HG02884 (cell line): ENCODE measurements around the gene MRM2.

Experiments
- ATAC-seq: cut with Tn5 transposase; IDR thresholded peaks from one replicate; pipeline ENCODE4 v1.9.1; 2021; ENCODE audit warnings: mild to moderate bottlenecking, moderate library complexity; ENCODE audit not compliant: unreplicated experiment

The MRM2 gene

DNA sequence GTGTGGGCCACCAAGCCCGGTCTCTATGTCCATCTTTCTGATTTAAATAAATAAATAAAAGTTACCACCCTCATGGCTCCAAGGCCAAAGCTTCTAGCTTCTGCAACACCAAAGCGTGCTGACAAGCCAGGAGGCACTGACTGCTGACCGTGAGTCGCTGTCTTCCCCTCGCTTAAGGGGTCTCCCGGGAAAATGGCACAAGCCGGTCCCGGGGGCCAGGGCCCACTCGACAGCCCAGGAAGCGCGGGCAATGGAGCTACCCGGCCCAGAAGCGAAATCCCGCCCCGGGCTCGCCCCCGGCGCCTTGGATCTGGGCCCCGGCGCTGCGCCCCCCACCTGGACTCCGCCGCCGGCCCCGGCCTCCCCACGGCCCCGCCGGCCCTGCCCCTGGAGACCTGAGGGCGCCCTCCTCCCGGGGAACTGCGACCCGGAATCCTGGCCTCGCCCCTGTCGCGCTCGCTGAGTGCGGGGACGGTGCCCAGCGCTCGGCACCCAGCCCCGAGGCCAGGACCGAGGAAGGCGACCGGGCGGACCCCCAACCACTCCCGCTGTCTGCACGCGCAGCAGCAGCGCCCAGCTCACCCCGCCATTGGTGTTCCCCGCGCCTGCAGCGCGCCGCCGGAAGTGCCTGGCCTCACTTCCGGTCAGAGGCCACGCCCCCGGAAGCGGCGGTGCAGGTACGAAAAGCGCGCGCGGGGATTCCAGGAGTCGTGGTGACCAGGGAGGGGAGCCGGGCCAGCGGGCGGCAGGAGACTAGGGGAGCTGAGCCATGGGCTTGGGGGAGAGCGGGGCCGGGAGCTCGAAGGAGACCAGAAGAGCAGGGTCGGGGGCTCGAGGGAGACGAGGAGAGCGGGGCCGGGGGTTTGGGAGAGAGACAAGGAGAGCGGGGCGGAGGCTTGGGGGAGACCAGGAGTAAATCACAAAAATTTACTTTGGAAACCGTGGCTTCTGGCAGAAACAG, at the start of gene MRM2, which contains the start of gene NUDT1:
TSS of gene MRM2 (minus strand) at position 626 of the 961 bp plus-strand sequence. CDS start at position 590, 36 bp downstream.
TSS of gene NUDT1 (plus strand) at position 647 of the 961 bp plus-strand sequence. CDS start 2,349 bp downstream, outside the sequence.
- peak; percentile 41 for ATAC-seq

DNA sequence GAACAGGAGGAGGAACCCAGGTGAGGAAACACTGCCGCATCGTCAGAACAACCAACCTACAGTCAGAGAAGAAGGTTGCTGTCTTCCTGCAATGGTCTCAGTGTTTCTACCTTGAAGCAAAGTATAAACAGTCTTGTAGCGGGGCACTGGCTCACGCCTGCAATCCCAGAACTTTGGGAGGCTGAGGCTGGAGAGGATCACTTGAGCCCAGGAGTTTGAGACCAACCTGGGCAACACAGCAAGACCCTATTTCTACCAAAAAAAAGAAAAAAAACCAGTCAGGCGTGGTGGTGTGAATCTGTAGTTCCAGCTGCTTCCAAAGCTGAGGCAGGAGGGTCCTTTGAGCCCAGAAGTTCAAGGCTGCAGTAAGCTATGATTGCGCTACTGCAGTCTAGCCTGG, 48.9 kb upstream of the MRM2 start:
- no peak for ATAC-seq

DNA sequence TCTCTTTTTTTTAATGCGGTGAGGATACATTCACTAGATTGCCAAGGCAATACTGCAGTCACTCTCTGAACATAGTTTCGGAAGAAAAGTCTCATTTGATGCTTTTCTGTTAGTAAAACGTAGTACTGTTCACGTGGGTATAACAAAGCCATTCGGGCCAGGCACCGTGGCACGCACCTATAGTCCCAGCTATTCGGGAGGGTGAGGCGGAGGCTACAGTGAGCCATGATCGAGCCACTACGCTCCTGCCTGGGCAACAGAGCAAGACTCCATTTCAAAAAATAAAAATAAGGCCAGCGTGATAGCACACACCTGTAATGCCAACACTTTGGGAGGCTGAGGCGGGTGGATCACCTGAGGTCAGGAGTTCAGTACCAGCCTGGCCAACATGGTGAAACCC, 47.6 kb upstream of the MRM2 start:
- ATAC-seq: no peak

DNA sequence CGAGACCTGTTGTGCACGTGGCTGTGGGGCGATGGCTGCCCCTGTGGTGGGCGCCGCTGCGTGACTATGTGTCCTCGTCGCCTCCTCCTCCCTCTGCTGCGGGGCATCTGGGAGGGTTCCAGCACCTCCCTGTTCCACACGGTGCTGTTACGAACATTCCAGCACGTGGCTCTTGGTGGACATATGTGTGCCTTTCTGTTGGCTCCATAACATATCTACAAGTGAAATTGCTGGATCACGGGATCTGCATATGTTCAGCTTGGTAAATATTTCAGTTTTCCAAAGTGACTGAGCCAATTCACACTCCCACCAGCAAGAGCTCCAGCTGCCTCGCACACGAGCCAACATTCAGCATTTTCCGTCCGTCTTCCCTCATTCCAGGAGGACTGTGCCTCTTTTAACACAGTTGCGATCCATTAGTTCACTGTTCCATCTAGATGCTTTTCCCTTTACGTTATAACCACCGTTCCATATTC, 47.1 kb upstream of the MRM2 start:
- ATAC-seq: no peak

DNA sequence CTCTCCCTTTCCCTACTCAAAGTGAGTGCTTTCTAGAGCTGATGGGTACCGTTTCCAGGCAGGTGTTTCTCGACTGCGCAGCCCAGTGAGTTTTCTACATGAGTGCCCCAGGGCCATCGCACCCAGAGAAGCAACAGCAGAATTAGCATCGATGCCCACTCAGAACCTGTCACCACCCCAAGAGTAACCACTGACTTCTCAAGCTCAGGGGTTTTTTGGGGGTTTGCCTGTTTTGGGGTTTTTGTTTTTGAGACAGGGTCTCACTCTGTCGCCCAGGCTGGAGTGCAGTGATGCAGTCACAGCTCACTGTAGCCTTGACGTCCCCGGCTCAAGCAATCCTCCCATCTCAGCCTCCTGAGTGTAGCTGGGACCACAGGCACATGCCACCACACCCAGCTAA, 46.5 kb upstream of the MRM2 start:
- peak; percentile 47 for ATAC-seq

DNA sequence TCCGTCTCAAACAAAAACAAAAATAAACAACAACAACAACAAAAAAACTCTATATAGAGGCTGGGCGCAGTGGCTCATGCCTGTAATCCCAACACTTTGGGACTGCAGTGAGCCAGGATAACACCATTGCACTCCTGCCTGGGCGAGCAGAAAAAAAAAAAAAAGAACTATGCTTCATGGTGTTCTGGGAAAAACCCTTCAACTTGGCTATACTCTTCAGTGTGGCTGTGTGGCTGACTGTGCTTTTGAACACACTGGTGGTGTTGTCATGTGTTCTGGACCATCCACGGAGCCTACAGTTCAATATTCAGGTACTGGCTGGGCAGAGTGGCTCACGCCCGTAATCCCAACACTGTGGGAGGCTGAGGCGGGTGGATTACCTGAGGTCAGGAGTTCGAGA, 45.7 kb upstream of the MRM2 start:
- ATAC-seq: peak; percentile 29

DNA sequence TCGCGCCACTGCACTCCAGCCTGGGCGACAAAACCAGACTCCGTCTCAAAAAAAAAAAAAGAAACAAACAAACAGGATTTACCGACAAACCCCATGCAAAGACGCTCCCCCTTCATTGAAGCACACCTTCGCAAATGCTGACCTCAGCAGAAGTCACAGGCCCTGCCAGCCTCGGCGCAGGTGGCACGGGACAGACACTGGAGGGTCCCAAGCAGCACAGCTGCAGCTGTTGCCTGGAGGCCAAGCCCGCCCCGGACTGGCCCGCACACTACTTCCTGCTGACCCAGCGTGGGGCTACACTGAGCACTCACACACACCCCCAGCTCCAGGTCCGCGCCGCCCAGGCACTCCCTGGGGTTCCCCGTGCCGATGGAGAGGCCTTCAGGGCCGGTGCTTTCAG, 41.1 kb upstream of the MRM2 start:
- no peak for ATAC-seq

DNA sequence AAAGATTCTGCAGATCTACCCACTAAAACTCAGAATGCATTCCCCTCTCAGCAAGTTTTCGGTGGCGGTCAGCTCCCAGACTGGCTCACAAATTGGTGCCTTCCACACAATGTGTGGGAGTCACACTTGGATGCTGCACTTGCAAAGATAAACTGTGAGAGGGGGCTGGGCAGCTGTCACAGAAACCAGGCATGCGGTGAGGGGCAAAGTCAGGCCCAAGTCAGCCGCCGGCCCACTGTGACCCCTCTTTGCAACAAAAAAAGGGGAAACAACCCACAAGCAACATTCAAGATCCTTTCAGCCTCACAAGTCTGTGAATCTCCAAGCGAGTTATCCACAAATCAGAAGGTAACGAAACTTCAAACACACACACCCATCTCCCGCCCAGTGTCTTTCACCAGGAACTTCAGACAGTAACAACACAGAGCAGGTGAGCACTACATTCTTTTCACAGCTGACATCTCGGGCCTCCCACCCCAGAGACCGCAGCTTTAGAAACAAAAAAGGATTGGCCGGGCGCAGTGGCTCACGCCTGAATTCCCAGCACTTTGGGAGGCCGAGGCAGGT, 40.3 kb upstream of the MRM2 start:
- ATAC-seq: no peak

DNA sequence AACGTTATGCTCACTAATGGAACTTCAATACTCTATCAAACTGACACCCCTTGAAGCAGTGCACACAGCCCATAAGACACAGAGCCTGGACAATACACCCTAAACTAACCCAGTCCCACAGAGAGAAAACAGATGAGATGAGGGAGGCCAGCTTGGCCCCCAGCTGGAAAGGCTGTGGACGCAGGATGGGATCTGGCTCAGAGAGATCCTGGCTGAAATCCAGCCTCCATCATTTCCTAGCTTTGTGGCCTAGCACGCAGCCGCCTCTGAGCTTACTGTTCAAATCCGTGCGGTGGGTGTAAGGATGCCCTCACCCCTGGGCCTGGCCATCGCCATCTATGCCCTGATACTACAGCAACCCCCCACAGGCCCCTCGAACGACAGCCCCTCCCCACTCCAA, 39.5 kb upstream of the MRM2 start:
- no peak for ATAC-seq

DNA sequence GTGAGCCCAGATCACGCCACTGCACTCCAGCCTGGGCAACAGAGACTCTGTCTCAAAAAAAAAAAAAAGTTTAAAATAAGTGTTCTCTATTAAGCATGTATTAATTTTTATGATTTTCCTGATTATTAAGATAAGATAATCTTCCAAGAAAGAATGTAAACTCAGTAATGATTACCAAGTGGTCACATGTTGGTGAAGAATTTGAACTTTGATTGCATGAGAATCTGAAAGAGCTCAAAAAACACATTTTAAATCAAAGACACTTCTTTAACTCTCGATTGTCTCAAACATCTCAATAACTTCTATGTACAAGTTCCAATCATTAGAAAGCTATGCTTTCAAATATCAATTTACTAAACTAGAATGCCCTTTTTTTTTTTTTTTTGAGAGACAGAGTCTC, 38.4 kb upstream of the MRM2 start:
- ATAC-seq: no peak

DNA sequence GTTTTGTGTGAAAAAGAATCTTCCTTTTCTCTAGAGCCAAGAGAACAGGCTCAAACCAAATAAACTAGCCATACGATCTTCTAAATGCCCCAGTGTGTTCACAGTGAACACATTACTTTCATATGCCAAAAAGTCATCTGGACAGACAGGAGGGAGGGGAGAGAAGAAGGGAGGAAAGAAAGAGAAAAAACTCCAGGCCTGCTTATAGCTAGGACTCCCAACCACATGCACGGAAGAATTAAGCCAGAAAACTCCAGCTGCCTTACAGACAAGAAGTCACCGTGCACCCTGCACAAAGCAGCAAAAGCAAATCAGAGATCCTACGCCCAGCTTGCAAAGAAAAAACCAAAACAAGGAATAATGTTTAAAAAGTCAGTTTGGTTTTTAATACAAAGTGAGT, 37.9 kb upstream of the MRM2 start:
- ATAC-seq: no peak

DNA sequence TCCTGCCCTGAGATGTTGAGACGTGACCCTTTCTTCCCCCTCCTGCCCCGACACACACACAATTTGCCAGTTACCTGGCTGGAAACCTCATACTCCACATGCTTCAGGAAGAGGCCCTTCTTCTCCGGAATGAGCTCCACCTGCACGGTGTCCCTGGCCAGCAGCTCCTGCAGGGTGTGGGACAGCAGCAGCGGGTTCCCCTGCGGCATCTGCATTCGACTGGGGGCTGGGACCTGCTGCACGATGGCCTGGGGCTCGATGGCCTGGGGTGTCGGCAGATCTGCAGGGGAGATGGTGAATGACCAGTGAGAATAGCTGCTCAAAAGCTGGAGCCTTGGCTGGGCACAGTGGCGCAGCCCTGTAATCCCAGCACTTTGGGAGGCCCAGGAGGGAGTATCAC, 36.0 kb upstream of the MRM2 start:
- ATAC-seq: no peak

DNA sequence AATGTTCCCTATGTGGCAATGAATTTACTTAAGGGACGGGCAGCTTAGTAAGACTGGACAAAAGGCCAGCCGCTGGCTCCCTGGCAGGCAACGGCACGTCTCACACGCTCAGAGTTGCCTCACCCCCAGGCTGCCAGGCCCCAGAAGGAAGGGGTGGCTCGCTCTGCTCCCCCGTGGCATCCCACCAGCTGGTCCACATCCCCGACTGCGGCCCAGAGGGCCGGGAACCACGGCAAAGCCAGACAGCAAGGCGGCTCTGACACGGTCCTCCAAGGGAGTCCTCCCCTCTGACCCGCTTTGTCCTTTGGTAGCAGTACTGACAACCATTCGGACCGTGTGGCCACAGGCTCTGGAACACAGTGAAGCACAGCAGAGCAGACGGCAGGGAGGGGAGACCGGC, 34.1 kb upstream of the MRM2 start:
- ATAC-seq: no peak

DNA sequence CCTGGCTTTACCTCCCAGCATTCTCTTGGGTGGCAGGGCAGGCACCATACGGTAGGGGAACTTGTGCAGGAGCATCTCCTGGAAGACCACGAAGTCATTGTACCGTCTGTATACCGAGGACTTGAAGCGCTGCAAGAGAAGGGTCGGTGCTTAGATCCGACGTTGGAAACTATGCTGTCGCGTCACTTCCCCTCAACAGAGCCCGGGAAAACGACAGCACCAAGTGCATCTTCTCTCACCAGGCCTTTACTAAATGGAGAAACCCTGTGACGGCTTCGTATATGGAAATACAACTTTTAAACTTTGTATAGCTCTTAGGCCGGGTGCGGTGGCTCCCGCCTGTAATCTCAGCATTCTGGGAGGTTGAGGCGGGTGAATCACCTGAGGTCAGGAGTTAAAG, 33.1 kb upstream of the MRM2 start:
- no peak for ATAC-seq

DNA sequence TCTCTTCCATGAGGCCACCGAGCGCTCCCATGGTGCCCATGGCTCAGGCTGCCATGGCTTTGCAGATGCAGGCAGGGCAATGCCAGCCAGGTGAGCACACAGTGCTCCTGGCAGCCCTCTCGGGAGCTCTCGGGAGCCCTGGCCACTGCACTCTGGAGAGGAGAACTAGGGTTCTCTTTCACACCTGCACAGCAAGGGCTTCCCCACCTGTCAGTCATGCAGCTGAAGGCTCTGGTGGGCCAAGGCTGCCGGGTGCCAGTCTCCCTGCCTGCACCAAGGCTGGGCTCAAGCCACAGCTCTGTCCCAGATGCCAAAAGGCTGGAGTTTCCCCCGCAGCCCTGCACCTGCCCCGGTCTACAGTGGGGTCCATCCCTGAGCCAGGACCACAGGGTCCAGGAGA, 32.7 kb upstream of the MRM2 start:
- no peak for ATAC-seq

DNA sequence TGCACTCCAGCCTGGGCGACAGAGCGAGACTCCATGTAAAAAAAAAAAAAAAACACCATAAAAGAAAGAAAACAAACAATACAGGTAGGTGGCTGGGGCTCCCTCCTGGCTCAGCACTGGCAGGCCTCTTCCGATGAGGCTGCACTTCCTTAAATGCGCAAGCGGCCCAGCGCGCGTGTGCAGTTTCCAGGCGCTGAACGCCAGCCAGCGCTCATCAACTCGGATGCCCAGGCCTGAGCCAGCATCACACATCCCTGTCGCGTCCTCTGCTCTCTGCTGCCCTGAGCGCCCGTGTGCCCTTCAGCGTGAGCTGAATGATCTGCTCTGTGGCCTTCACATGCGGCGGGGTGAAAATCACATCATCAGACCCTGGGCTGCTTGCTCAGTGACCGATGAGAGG, 31.9 kb upstream of the MRM2 start:
- ATAC-seq: no peak

DNA sequence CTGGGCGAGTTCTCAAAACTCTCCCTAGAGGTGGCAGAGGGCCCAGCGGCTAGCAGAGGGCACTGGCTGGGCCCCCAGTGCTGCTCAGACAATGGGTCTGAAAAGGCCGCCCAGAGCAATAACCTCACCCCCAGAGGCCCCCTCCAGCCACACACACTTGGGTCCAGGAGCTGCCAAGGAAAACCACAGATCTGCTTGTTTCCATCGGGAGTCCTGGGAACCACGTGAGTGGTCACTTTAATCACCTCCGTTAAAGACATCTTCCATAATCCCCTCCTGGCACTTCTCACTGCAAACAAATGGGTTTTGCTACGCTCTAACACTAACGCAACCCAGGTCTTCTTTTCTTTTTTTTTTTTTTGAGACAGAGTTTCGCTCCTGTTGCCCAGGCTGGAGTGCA, 30.0 kb upstream of the MRM2 start:
- no peak for ATAC-seq

DNA sequence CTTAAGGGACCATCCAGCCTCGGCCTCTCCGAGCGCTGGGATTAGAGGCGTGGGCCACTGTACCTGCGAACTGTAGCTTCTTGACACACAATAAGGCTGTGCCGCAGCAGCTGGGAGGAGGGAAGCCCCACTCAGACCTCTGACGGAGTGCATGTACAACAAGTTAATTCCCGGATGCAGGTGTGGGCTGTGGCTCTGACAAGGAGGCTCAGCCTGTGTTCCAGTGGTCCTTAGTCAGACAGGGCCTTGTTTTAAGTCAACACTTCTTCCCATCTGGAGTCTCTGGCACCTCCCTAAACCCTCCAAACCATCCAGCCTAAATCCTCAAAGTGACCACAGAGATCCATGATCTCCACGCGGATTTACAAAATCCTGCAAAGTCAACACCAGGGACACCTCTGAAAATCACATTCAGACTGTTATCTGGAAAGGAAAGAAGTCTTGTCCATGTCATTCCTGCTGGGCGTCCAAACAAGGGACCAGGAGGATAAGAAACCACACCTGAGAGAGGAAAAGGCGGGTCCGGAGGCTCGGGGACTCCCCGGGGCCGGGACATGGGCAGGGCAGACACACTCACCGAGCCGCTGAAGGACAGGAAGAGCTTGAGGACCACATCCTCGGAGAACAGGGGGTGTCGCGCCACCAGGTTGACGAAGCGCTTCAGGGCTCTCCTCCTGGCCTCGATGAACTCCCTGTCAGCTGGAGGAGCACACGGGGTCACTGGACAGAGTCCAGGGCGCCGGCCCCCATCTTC, 29.4 kb upstream of the MRM2 start:
- ATAC-seq: no peak

DNA sequence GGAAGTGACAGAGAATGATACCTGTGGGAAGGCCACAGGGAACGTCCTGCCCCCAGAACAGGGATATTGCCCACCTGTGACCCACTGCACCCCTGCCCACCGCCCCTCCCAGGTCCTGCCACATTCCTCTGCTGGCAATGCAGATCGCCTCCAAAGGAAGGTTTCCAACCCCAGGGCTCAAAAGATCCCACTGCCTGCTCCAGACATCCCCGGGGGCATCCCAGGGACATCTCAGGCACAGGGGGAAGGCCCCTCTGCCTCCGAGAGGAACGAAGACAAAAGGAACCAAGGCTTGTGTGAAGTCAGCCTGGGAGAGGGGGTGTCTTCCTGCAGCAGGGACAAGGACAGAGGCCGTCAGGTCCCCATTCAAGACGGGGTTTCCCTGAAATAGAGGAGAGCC, 28.5 kb upstream of the MRM2 start:
- no peak for ATAC-seq

DNA sequence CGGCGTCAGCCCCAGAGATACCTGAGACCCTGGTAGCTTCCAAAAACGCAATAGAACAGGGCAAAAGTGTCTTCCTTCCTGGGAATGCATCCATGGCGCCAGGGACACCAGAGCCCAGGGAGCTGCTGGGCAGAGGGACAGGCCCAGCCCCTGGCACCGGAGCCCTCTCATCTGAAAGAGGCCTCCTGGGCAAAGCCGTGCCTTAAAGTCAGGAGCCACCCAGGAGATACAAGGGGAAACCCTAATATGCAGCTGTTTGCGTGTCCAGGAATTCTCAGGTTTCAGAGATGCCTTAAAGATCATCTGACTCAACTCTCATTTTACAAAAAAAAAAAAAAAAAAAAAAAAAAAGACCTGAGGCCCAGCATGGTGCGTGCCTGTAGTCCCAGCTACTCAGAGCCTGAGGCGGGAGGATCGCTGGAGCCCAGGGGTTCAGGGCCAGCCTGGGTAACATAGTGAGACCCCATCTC, 28.0 kb upstream of the MRM2 start:
- ATAC-seq: no peak
